Measurements from ENCODE around the gene SENP8. TPM values are rescaled to one million over a fixed set of nuclear protein-coding genes. Genes with fewer than 3 reads are reported as not detected.

SENP8 gene
- total and polyA plus RNA-seq, 2 of the 8 experiments (the other 6 are each of a cell fraction or from before 2014, with no cell fraction given) = 4.1 to 6.0 TPM

GRCh38 chr15:72173401-72173800, 55.2 kb downstream of the SENP8 start (continued):
- TF ChIP-seq, protein P1, sequence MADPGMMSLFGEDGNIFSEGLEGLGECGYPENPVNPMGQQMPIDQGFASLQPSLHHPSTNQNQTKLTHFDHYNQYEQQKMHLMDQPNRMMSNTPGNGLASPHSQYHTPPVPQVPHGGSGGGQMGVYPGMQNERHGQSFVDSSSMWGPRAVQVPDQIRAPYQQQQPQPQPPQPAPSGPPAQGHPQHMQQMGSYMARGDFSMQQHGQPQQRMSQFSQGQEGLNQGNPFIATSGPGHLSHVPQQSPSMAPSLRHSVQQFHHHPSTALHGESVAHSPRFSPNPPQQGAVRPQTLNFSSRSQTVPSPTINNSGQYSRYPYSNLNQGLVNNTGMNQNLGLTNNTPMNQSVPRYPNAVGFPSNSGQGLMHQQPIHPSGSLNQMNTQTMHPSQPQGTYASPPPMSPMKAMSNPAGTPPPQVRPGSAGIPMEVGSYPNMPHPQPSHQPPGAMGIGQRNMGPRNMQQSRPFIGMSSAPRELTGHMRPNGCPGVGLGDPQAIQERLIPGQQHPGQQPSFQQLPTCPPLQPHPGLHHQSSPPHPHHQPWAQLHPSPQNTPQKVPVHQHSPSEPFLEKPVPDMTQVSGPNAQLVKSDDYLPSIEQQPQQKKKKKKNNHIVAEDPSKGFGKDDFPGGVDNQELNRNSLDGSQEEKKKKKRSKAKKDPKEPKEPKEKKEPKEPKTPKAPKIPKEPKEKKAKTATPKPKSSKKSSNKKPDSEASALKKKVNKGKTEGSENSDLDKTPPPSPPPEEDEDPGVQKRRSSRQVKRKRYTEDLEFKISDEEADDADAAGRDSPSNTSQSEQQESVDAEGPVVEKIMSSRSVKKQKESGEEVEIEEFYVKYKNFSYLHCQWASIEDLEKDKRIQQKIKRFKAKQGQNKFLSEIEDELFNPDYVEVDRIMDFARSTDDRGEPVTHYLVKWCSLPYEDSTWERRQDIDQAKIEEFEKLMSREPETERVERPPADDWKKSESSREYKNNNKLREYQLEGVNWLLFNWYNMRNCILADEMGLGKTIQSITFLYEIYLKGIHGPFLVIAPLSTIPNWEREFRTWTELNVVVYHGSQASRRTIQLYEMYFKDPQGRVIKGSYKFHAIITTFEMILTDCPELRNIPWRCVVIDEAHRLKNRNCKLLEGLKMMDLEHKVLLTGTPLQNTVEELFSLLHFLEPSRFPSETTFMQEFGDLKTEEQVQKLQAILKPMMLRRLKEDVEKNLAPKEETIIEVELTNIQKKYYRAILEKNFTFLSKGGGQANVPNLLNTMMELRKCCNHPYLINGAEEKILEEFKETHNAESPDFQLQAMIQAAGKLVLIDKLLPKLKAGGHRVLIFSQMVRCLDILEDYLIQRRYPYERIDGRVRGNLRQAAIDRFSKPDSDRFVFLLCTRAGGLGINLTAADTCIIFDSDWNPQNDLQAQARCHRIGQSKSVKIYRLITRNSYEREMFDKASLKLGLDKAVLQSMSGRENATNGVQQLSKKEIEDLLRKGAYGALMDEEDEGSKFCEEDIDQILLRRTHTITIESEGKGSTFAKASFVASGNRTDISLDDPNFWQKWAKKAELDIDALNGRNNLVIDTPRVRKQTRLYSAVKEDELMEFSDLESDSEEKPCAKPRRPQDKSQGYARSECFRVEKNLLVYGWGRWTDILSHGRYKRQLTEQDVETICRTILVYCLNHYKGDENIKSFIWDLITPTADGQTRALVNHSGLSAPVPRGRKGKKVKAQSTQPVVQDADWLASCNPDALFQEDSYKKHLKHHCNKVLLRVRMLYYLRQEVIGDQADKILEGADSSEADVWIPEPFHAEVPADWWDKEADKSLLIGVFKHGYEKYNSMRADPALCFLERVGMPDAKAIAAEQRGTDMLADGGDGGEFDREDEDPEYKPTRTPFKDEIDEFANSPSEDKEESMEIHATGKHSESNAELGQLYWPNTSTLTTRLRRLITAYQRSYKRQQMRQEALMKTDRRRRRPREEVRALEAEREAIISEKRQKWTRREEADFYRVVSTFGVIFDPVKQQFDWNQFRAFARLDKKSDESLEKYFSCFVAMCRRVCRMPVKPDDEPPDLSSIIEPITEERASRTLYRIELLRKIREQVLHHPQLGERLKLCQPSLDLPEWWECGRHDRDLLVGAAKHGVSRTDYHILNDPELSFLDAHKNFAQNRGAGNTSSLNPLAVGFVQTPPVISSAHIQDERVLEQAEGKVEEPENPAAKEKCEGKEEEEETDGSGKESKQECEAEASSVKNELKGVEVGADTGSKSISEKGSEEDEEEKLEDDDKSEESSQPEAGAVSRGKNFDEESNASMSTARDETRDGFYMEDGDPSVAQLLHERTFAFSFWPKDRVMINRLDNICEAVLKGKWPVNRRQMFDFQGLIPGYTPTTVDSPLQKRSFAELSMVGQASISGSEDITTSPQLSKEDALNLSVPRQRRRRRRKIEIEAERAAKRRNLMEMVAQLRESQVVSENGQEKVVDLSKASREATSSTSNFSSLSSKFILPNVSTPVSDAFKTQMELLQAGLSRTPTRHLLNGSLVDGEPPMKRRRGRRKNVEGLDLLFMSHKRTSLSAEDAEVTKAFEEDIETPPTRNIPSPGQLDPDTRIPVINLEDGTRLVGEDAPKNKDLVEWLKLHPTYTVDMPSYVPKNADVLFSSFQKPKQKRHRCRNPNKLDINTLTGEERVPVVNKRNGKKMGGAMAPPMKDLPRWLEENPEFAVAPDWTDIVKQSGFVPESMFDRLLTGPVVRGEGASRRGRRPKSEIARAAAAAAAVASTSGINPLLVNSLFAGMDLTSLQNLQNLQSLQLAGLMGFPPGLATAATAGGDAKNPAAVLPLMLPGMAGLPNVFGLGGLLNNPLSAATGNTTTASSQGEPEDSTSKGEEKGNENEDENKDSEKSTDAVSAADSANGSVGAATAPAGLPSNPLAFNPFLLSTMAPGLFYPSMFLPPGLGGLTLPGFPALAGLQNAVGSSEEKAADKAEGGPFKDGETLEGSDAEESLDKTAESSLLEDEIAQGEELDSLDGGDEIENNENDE (IDR thresholded peaks at IDR 0.05; ENCODE audit: insufficient replicate concordance, low read length) = no peak
